HG03520 (cell line): Measurements from ENCODE around the gene NOMO2.
"Not testable (repeated sequence)": the region's sequence is repeated elsewhere in the genome, so short reads cannot be mapped to it uniquely, and the experiment has no call there.

Experiments
- ATAC-seq: cut with Tn5 transposase; IDR thresholded peaks from one replicate; pipeline ENCODE4 v1.9.1; 2021; ENCODE audit warnings: mild to moderate bottlenecking, moderate library complexity; ENCODE audit not compliant: unreplicated experiment

Gene NOMO2, protein sequence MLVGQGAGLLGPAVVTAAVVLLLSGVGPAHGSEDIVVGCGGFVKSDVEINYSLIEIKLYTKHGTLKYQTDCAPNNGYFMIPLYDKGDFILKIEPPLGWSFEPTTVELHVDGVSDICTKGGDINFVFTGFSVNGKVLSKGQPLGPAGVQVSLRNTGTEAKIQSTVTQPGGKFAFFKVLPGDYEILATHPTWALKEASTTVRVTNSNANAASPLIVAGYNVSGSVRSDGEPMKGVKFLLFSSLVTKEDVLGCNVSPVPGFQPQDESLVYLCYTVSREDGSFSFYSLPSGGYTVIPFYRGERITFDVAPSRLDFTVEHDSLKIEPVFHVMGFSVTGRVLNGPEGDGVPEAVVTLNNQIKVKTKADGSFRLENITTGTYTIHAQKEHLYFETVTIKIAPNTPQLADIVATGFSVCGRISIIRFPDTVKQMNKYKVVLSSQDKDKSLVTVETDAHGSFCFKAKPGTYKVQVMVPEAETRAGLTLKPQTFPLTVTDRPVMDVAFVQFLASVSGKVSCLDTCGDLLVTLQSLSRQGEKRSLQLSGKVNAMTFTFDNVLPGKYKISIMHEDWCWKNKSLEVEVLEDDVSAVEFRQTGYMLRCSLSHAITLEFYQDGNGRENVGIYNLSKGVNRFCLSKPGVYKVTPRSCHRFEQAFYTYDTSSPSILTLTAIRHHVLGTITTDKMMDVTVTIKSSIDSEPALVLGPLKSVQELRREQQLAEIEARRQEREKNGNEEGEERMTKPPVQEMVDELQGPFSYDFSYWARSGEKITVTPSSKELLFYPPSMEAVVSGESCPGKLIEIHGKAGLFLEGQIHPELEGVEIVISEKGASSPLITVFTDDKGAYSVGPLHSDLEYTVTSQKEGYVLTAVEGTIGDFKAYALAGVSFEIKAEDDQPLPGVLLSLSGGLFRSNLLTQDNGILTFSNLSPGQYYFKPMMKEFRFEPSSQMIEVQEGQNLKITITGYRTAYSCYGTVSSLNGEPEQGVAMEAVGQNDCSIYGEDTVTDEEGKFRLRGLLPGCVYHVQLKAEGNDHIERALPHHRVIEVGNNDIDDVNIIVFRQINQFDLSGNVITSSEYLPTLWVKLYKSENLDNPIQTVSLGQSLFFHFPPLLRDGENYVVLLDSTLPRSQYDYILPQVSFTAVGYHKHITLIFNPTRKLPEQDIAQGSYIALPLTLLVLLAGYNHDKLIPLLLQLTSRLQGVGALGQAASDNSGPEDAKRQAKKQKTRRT

DNA sequence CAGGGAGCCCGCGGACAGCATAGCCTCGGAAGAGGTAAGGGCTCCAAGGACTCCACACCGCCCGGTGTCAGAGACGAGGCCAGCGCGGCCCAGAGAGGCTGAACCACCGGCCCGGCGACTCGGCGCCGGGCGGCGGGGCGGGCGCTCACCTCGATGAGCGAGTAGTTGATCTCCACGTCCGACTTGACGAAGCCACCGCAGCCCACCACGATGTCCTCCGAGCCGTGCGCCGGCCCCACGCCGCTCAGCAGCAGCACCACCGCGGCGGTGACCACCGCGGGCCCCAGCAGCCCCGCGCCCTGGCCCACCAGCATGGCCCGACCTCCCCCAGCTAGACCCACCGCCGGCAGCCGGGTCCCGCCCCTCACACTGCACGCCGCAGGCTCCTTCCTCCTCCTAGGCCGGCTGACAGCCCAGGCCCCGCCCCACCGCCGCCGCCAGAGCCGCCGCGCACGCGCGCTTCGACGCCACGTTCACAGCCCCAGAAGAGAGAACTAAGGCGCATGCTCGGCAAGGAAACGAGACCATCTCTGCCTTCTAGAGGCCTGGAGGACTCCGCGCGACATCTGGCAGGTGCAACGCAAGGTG lies at the start of gene NOMO2:
NOMO2 (minus strand) TSS at position 371 of the 588 bp plus-strand sequence; CDS start at position 314, 57 bp downstream.
- peak; percentile 84 for ATAC-seq

DNA sequence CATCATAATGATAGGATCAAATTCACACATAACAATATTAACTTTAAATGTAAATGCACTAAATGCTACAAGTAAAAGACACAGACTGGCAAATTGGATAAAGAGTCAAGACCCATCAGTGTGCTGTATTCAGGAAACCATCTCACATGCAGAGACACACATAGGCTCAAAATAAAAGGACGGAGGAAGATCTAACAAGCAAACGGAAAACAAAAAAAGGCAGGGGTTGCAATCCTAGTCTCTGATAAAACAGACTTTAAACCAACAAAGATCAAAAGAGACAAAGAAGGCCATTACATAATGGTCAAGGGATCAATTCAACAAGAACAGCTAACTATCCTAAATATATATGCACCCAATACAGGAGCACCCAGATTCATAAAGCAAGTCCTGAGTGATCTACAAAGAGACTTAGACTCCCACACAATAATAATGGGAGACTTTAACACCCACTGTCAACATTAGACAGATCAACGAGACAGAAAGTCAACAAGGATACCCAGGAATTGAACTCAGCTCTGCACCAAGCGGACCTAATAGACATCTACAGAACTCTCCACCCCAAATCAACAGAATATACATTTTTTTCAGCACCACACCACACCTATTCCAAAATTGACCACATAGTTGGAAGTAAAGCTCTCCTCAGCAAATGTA lies 48.4 kb upstream of the NOMO2 start:
- not testable (repeated sequence) for ATAC-seq

DNA sequence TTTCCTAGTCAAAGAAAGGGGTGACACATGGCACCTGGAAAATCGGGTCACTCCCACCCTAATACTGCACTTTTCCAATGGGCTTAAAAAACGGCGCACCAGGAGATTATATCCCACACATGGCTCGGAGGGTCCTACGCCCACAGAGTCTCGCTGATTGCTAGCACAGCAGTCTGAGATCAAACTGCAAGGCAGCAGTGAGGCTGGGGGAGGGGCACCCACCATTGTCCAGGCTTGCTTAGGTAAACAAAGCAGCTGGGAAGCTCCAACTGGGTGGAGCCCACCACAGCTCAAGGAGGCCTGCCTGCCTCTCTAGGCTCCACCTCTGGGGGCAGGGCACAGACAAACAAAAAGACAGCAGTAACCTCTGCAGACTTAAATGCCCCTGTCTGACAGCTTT lies 46.4 kb upstream of the NOMO2 start:
- not testable (repeated sequence) for ATAC-seq

DNA sequence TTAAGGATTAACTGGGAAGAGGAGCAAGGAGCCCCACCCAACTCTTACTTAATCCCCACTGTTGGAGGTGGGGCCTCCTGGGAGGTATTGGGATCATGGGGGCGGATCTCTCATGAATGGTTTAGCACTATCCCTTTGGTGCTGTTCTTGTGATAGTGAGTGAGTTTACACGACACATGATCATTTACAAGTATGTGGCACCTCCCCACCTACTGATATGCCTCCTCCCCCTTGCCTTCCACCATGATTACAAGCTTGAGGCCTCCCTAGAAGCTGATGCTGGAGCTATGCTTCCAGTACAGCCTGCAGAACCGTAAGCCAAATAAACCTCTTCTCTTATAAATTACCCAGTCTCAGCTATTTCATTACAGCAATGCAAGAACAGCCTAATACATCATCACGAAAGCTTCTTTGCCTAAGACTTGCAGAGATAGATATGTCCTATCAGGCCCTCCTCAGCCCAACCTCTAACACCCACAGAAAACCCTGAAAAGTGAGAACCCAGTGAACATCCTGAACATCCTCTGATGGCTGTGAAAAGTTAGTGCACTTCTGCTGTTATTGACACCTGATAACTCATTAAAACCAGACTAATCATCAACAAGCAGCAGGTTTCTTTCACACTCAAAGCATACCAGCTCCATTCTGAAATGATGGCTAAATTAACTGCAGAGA lies 41.8 kb upstream of the NOMO2 start:
- not testable (repeated sequence) for ATAC-seq

DNA sequence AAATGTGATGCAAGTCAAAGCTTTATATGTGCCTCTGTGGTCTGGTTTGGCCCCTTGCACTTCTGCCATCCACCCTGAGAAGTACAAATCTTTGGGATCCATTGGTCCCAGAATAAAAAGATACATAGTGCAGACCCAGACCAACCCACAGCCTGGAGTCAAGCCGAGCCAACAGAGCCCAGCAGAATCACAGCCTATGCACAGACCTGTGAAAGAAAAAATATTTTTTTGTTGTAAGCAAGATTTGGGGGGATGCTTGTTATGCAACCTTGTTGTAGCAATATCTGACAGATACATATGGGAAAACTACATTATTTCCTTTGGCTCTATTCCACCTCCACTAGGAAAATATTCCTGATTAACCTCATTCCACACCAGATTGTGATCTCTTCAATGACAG lies 36.7 kb upstream of the NOMO2 start:
- not testable (repeated sequence) for ATAC-seq

DNA sequence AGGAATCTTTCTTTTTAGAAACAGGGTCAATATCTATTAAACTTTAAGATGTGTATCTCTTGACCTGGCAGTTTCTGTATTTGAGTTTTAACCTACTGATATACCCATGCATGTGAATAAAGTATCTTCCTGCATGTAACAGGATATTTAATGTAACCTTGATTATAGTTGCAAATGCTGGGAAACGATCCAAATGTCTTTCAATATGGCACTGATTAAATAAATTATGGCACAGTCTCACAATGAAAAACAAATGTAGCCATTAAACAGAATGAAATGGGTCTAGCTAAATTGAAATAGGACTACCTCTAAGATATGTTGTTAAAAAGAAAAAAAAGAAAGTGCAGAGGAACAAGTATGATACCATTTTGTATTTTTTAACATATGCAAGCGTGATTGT lies 35.8 kb upstream of the NOMO2 start:
- ATAC-seq = not testable (repeated sequence)

DNA sequence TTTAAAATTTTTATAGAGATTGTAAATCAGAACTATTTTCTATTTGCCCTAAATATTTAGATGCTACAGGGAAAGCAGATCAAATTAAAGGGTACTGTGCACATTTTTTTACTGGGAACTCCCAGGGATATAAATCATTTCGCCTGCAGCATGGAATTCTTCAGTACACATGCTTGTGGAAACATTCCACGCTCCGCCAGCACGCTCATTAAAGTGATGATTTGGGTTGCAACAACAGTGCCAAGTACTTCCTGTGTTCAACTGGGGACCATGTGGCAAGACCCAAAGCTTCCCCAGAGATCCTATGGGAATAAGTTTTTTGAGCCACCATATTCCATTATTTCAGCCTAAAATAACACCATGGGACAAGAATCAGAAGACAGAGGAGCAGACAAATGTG lies 35.4 kb upstream of the NOMO2 start:
- not testable (repeated sequence) for ATAC-seq

DNA sequence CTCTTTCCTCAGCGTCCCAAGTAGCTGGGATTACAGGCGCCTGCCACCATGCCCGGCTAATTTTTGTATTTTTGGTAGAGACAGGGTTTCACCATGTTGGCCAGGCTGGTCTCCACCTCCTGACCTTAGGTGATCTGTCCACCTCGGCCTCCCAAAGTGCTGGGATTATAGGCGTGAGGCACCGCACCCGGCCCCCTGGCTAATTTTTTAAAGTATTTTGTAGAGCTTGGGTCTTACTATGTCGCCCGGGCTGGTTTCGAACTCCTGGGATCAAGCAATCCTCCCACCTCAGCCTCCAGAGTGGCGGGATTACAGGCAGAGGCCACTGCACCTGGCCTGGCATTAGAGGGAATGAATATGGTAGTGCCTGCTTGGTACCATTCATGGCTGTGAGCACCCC lies 33.9 kb upstream of the NOMO2 start:
- not testable (repeated sequence) for ATAC-seq

DNA sequence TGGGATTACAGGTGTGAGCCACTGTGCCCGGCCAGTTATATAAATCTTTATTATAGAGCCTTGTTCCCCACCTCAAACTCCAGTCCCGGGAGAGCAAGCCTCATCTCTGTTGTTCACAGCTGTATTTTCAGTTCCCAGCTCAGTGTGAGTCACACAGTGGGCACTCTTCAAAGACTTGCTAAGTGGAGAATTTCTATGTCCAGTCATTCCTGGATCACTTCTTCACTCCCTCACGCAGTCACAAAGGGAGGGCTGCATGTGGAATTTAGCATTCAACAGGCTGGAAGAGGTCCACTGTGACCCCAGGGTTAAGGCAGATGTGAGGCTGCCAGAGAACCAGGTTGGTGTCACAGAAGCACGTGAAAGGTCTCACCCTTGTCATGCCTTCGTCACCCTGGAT lies 33.0 kb upstream of the NOMO2 start:
- not testable (repeated sequence) for ATAC-seq

DNA sequence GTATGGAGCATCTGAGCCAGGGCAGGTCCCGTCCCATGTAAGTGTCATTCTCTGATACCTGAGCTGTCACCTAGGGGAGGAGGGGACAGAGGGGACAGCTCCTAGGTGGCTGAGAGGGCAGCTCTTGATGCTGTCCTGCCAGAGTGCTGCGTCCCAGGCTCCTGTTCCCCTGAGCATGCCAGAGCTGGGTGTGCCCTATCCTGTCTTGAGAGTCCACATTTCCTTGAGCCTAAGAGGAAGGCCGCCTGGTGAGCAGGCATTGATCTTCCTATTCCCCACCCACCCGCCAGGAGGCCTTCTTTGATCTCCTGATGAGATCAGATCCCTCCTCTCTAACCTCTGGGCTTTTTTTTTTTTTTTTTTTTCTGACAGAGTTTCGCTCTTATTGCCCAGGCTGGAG lies 32.0 kb upstream of the NOMO2 start:
- not testable (repeated sequence) for ATAC-seq

DNA sequence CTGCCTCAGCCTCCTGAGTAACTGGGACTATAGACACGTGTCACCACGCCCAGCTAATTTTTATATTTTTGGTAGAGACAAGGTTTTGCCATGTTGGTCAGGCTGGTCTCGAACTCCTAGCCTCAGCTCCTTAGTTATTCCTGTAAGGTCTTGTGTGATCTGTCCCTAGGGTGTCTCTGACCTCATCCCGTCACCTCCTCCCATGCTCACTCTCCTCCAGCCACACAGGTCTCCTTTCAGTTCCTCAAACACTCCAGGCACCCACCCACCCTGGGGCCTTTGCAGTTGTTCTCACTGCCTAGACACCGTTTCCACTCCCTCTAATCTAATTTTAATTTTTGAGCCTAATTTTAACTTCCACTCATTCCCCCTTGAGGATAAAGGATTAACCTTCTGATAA lies 31.1 kb upstream of the NOMO2 start:
- not testable (repeated sequence) for ATAC-seq

DNA sequence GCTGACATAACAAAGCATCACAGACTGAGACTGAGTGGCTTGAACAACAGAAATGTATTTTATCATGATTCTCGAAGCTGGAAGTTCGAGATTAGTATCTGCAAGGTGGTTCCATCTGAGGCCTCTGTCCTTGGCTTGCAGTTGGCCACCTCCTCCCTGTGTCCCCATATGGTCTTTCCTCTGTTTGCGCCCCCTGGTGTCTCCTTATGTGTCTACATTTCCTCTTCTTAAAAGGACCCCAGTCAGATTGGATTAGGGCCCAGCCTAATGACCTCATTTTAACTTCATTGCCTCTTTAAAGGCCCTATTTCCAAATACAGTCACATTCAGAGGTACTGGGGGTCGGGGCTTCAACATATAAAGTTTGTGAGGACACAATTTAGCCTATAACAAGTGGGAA lies 30.0 kb upstream of the NOMO2 start:
- not testable (repeated sequence) for ATAC-seq

DNA sequence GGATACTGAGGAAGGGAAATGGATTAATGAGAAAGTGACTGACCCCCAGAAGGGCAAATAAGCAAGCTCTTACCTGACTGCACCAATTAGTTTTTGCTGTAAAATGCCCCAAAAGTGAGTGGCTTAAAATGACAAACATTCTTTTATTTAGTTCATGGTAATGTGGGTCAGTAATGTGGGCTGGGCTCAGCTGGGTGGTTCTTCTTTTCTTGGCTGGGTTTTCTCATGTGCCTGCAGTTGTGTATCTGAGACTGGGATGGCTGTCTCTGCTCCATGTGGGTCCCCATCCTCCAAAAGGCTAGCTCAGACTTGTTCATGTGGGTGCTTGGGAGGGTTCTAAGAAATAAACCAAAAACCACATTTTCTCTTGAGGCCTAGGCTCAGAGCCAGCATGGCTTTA lies 29.5 kb upstream of the NOMO2 start:
- not testable (repeated sequence) for ATAC-seq

DNA sequence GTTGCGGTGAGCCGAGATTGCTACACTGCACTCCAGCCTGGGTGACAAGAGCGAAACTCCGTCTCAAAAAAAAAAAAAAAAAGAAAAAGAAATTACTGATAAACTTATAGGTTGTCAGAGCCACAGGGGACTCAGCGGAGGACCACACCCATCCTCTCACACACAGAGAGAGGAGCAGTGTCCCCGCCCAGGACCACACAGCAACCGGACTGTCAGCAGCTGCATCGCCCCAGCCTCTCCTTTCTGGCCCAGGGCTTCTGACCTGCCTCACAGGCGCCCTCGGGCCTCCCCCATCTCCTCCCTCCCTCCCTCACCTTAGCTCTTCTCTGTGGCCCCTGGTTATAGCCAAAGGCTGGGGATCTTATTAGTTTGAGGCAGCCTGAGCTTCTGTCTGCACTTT lies 27.9 kb upstream of the NOMO2 start:
- not testable (repeated sequence) for ATAC-seq

DNA sequence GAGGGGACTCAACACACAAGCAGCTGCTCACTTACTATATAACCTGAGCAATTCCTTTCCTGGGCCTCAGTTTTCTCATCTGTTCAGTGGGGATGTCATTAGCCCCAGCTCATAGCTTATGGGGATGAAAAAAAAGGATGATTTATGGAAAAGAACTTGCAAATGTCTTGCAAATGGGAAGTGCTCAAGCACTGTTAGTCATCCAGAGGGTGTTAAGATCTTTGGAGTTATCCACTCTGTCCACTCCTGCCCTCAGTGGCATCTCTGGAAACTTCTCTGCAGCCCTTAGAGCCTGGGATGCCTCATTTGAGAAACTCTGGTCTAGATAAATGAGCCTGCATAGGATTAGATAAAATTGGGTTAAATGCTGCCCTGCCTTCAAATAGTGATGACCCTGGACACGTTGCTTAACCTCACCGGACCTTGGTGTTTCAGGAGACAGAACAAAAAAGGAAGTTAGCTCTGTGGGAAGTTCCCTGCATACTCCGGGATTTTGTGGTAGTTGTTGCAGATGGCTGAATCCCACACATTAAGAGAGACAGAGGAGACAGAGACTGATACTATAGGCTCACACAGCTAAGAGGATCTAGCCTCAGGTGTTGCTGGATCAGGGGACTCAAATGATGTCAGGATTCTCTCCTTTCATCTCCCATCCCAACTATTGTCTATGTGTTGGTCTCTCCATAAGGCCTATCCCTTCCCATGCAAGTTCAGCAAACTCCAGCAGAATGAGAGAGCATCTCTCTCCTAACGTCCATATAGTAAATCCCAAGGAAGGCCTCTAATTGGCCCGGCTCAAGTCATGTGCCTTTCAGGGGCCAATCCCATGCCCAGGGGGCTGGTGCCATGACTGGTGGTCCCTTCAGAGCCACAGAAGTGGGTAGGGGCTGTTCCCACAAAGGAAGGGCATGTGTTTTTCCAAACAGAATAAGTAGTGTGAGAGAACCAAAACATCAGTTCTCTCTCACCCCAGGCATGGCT lies 25.0 kb upstream of the NOMO2 start:
- not testable (repeated sequence) for ATAC-seq

DNA sequence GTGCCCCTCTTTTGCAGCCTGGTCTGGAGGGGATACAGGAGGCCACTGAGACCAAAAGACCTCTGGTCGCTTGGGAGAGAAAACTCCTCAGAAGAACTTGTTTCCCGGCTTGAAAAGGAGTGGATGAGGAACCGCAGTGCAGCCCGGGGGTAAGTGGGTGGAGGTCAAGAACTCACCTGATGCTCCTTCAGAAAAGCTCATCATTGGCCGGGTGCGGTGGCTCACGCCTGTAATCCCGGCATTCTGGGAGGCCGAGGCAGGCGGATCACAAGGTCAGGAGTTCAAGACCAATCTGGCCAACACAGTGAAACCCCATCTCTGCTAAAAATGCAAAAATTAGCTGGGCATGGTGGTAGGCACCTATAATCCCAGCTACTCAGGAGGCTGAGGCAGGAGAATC lies 23.9 kb upstream of the NOMO2 start:
- not testable (repeated sequence) for ATAC-seq

DNA sequence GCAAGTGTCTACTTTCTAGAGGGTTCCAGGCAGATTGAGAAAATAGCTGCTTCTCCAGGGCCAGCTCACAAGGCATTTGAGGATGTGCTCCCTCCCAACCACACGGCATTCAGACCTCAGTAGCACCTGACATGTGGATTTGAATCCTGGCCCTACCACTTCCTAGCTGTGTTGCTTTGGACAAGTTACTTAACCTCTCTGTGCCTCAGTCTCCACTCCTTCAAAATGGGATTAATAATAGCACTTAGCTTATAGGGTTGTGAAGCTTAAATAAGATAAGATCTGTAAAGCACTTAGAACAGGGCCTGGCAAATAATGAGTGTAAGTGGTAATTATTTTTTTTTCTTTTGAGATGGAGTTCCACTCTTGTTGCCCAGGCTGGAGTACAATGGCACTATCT lies 21.0 kb upstream of the NOMO2 start:
- no peak for ATAC-seq

DNA sequence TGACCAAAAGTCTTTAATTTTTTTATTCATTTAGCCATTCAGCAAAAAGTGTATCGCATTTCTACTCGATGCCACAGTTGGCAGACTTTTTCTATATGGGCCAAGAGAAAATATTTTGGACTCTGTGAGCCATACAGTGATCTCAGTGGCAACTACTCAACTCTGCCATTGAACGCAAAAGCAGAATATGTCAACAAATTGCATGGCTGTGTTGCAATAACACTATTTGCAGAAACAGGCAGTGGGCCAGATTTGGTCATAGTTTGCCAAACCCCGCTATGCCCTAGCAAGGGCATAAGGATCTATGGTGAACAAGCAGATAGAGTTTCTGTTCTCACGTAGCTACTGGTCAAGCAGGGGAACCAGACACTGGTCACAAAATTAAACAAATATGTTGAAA lies 18.5 kb upstream of the NOMO2 start:
- ATAC-seq = not testable (repeated sequence)
